Upper lobe of left lung (tissue), 4 donors: ENCODE data around the gene ZG16.

Source experiments
- CTCF ChIP-seq, 6 experiments: fragments of 450-650 bp in 4 of 6; fragments of 200-600 bp in 2 of 6; sonication (generic) in 2 of 6; IDR thresholded peaks; one replicate each; pipeline ENCODE4 v1.5.1; 2016 to 2019; ENCODE audit warnings: antibody characterized with exemption in 6 of 6
- POLR2A ChIP-seq, 4 donors: fragments of 450-650 bp; IDR thresholded peaks; one replicate each; pipeline ENCODE4 v1.5.1; 2016 to 2017; ENCODE audit warnings: antibody characterized with exemption in 4 of 4, mild to moderate bottlenecking in 2 of 4
- POLR2AphosphoS5 ChIP-seq, 2 donors: sonication (generic); formaldehyde crosslinking; IDR thresholded peaks; one replicate each; pipeline ENCODE4 v1.5.1; 2017; ENCODE audit warnings: antibody characterized with exemption in 2 of 2

- no peak for TF ChIP-seq CTCF (IDR thresholded peaks at IDR 0.05)
- no peak for TF ChIP-seq POLR2AphosphoS5 (IDR thresholded peaks at IDR 0.05)
- TF ChIP-seq POLR2A (IDR thresholded peaks at IDR 0.05) = no peak
Observed at GRCh38 chr16:29761882-29762281, 16.2 kb upstream of the ZG16 start.
